Endothelial cell (in vitro differentiated cells): Measurements from ENCODE around the gene SCN2B. TPM values are rescaled to one million over a fixed set of nuclear protein-coding genes. Genes with fewer than 3 reads are reported as not detected.

Experiments
- DNase-seq: peaks from one replicate; pipeline ENCODE4 v3.0.0; 2021; ENCODE audit warnings: low spot score
- H3K27ac Mint-ChIP-seq: one replicate; pipeline ENCODE4 v1.8.0; 2021; ENCODE audit warnings: mixed read lengths, inconsistent platforms; ENCODE audit not compliant: unreplicated experiment
- H3K27me3 Mint-ChIP-seq: one replicate; pipeline ENCODE4 v1.8.0; 2021; ENCODE audit warnings: mild to moderate bottlenecking, moderate library complexity, mixed read lengths, inconsistent platforms; ENCODE audit not compliant: unreplicated experiment
- H3K36me3 Mint-ChIP-seq: one replicate; pipeline ENCODE4 v1.8.0; 2021; ENCODE audit warnings: mild to moderate bottlenecking, low read depth, mixed read lengths, inconsistent platforms; ENCODE audit not compliant: unreplicated experiment
- H3K4me1 Mint-ChIP-seq: one replicate; pipeline ENCODE4 v1.8.0; 2021; ENCODE audit warnings: mild to moderate bottlenecking, mixed read lengths, inconsistent platforms; ENCODE audit not compliant: unreplicated experiment
- H3K4me3 Mint-ChIP-seq: one replicate; pipeline ENCODE4 v1.8.0; 2021; ENCODE audit warnings: mild to moderate bottlenecking, mixed read lengths, inconsistent platforms; ENCODE audit not compliant: unreplicated experiment
- H3K9me3 Mint-ChIP-seq: one replicate; pipeline ENCODE4 v1.8.0; 2021; ENCODE audit warnings: mixed read lengths, inconsistent platforms; ENCODE audit not compliant: unreplicated experiment
- CTCF ChIP-seq: fragments of 200-600 bp; sonication (generic); IDR thresholded peaks from one replicate; pipeline ENCODE4 v1.5.0; 2021; ENCODE audit warnings: antibody characterized with exemption; ENCODE audit not compliant: unreplicated experiment
- total RNA-seq: library from RNA; stranded (reverse); fragmentation: NEBNext Ultra II Directional; extraction: Animal tissue kit (Norgen Biotek cat#: 25700); gene quantifications from one replicate; pipeline ENCODE4 v1.2.1, GENCODE V29; 2021; ENCODE audit not compliant: unreplicated experiment

The SCN2B gene
- total RNA-seq, 1 donor from 2014 or later = not detected

- Mint-ChIP-seq H3K27ac (no peak overlapping the region), H3K4me1 (peaks cover 20% of the 10 kb centered on the region), H3K9me3 (no peaks in the 10 kb centered on the region)
Measured at GRCh38 chr11:118126082-118126838, 50.2 kb downstream of the SCN2B start.

GRCh38 chr11:118124929-118125535, 51.4 kb downstream of the SCN2B start:
- H3K27me3 Mint-ChIP-seq = no peaks in the 10 kb centered on the region
- peak overlapping the region; percentile 87 for H3K27ac Mint-ChIP-seq
- no peaks in the 10 kb centered on the region for H3K9me3 Mint-ChIP-seq
- H3K4me1 Mint-ChIP-seq = peaks cover 20% of the 10 kb centered on the region
- DNase-seq = no peak
- no peaks in the 10 kb centered on the region for H3K36me3 Mint-ChIP-seq
- TF ChIP-seq CTCF = no peak
- no peak overlapping the region for H3K4me3 Mint-ChIP-seq

More at GRCh38 chr11:118126082-118126838, 50.2 kb downstream of the SCN2B start:
- TF ChIP-seq CTCF = no peak
- Mint-ChIP-seq H3K4me3 (no peak overlapping the region), H3K27me3 (no peaks in the 10 kb centered on the region), H3K36me3 (no peaks in the 10 kb centered on the region)
- no peak for DNase-seq

- Mint-ChIP-seq H3K27ac (no peak overlapping the region), H3K9me3 (no peaks in the 10 kb centered on the region), H3K36me3 (no peaks in the 10 kb centered on the region), H3K27me3 (peaks cover 1% of the 10 kb centered on the region), H3K4me3 (no peak overlapping the region), H3K4me1 (peaks cover 13% of the 10 kb centered on the region)
- TF ChIP-seq CTCF = no peak
- DNase-seq = no peak
Measured at GRCh38 chr11:118120793-118121192, 55.6 kb downstream of the SCN2B start.

GRCh38 chr11:118117790-118118601, 58.4 kb downstream of the SCN2B start:
- Mint-ChIP-seq H3K9me3 (no peaks in the 10 kb centered on the region), H3K36me3 (no peaks in the 10 kb centered on the region), H3K4me3 (no peak overlapping the region), H3K27ac (no peak overlapping the region), H3K4me1 (peaks cover 3% of the 10 kb centered on the region), H3K27me3 (peaks cover 9% of the 10 kb centered on the region)
- no peak for DNase-seq
- no peak for TF ChIP-seq CTCF
